ENCODE data around the gene GDPGP1. TPM values are rescaled to one million over a fixed set of nuclear protein-coding genes. Genes with fewer than 3 reads are reported as not detected.

GDPGP1 gene, protein sequence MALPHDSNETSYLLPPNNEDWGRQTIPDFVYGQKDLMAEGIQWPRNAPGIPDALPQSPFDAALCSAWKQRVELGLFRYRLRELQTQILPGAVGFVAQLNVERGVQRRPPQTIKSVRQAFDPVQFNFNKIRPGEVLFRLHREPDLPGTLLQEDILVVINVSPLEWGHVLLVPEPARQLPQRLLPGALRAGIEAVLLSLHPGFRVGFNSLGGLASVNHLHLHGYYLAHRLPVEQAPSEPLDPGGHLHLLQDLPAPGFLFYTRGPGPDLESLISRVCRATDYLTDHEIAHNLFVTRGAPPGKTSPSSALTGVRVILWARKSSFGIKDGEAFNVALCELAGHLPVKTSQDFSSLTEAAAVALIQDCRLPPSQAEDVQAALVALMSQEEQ
- 12.4 and 15.8 TPM in 2 replicates for total RNA-seq

GRCh38 chr15:90234096-90234988, at the start of gene GDPGP1:
Gene GDPGP1 (plus strand): TSS chr15:90234209. CDS start chr15:90240909, 6,700 bp downstream.

GRCh38 chr15:90201130-90201943, 32.7 kb upstream of the GDPGP1 start, which contains the start of gene SEMA4B:
Gene SEMA4B (plus strand): TSS chr15:90201330. CDS start chr15:90201579, 249 bp downstream.

GRCh38 chr15:90233387-90234095, 468 bp upstream of the GDPGP1 start, which contains the start of gene CIB1:
Gene CIB1 (minus strand): TSS chr15:90233941. CDS start chr15:90233885, 56 bp downstream.

DNA sequence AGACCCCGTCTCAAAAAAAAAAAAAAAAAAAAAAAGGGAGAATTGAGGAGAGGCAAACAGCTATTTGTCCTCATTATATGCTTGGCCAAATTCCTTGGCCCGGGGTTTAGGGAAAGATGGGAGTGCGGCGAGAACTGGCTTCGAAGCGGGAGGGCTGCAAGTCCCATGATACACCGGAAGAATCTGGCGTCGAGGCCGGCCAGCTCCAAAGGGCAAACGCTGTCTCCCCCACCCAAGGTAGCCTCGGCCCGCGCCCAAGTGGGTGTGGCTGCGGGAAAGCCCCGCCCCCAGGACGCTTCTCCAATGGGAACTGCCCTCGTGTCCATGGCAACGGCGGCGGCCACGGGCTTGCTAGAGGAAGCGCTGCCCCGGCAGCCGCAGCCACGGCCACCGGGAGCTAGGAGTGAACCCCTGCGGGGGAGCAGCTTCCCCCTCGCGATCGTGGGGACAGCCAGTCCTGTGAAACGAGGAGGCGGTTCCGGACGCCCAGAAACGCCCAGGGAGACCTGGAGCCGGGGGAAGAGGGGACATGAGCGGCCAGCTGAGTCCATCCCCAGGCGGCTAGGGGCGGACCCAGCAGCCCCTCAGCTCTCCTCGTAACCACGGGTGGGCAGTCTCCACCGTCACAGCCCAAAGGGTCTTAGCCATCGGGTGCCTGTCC, 15.3 kb downstream of the GDPGP1 start, which contains the start of gene TTLL13:
Gene TTLL13 (plus strand): TSS at position 354 of the 661 bp plus-strand sequence. CDS start 1,075 bp downstream, outside the sequence.

DNA sequence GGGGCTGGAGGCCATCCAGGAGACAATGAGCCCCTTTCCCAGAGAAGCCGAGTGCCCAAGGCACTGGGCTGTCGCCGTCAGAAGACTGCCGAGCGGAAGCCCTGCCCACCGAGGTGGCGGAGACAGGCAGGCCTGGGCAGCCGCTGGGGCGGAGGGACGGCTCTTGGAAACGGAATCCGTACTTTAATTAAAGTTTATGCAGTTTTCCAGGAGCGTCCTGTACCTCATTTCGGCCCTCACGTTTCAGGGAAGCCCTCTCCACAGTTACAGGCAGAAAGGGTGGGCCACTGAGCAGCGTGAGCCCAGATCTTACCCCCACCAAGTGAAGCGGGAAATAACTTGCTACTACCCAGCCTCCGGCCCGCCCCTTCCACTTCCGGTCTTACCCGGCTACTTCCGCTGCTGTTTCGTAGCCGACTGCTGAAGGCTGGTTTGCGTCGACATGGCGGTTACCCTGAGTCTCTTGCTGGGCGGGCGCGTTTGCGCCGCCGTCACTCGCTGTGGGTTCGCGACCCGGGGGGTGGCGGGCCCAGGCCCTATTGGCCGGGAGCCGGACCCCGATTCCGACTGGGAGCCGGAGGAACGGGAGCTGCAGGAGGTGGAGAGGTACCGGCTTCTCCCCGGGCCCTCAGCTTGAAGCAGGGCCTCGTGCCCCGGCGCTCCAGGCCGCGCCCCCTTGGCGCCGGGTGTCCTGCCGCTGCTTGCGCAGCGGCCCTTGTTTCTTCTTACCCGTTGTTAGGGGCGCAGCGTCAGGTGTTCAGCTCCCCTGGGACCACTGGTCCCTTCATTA, 31.5 kb downstream of the GDPGP1 start, which contains the start of gene NGRN:
Gene NGRN (plus strand): TSS at position 402 of the 790 bp plus-strand sequence. CDS start 41 bp downstream, at position 443.

Other genes with a start within 250 kb of the GDPGP1 start
- gene ZNF710, start 232.9 kb upstream of the GDPGP1 start, total RNA-seq: 8.6 and 9.7 TPM in 2 replicates
- gene IDH2, start 131.7 kb upstream of the GDPGP1 start, total RNA-seq: 83.7 and 91.2 TPM in 2 replicates
- 7.1 and 10.5 TPM in 2 replicates for gene SEMA4B, start 32.9 kb upstream of the GDPGP1 start, total RNA-seq
- gene CIB1, start 268 bp upstream of the GDPGP1 start, total RNA-seq: 34.0 and 34.8 TPM in 2 replicates
- gene TTLL13, start 15.3 kb downstream of the GDPGP1 start, total RNA-seq: 0.20 TPM in 1 of 2 replicates, not detected in the other
- gene NGRN, start 31.5 kb downstream of the GDPGP1 start, total RNA-seq: 64.3 and 73.8 TPM in 2 replicates
- 0.69 and 0.87 TPM in 2 replicates for gene ZNF774, start 118.1 kb downstream of the GDPGP1 start, total RNA-seq
- gene IQGAP1, start 154.0 kb downstream of the GDPGP1 start, total RNA-seq: 245 and 248 TPM in 2 replicates